HG03469 (cell line): ENCODE results near the gene HLA-DOA.

Experiments used
- ATAC-seq: cut with Tn5 transposase; IDR thresholded peaks from one replicate; pipeline ENCODE4 v1.9.1; 2021; ENCODE audit warnings: mild to moderate bottlenecking, moderate library complexity, moderate number of reproducible peaks; ENCODE audit not compliant: unreplicated experiment

Gene HLA-DOA

GRCh38 chr6:32968093-32968866 is 41.1 kb downstream of the HLA-DOA start, which contains the start of gene BRD2:
Gene BRD2 (plus strand): TSS chr6:32968594. CDS start chr6:32972899, 4,305 bp downstream.
- ATAC-seq: no peak

- no peak for ATAC-seq
Measured at GRCh38 chr6:32967151-32968091, 42.0 kb downstream of the HLA-DOA start.

DNA sequence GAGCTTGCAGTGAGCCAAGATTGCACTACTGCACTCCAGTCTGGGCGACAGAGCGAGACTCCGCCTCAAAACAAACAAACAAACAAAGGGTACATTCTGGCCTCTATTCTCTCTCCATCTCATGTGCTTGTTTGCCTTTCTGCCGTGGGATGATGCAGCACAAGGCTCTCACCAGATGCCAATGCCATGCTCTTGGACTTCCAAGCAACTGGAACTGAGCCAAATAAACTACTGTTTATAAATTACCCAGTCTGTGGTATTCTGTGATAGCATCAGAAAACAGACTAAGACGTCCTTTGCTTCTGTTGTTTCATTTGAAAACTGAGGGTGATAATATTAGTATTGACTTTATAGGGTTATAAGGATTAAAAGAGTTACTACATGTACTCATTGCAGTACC is 44.6 kb downstream of the HLA-DOA start:
- no peak for ATAC-seq

GRCh38 chr6:32963866-32964265 is 45.5 kb downstream of the HLA-DOA start:
- no peak for ATAC-seq

- no peak for ATAC-seq
Measured at GRCh38 chr6:32962213-32962826, 47.1 kb downstream of the HLA-DOA start.

- ATAC-seq: no peak
Measured at GRCh38 chr6:32960563-32960962, 48.8 kb downstream of the HLA-DOA start.

- no peak for ATAC-seq
Measured at GRCh38 chr6:32956176-32956575, 53.2 kb downstream of the HLA-DOA start.

DNA sequence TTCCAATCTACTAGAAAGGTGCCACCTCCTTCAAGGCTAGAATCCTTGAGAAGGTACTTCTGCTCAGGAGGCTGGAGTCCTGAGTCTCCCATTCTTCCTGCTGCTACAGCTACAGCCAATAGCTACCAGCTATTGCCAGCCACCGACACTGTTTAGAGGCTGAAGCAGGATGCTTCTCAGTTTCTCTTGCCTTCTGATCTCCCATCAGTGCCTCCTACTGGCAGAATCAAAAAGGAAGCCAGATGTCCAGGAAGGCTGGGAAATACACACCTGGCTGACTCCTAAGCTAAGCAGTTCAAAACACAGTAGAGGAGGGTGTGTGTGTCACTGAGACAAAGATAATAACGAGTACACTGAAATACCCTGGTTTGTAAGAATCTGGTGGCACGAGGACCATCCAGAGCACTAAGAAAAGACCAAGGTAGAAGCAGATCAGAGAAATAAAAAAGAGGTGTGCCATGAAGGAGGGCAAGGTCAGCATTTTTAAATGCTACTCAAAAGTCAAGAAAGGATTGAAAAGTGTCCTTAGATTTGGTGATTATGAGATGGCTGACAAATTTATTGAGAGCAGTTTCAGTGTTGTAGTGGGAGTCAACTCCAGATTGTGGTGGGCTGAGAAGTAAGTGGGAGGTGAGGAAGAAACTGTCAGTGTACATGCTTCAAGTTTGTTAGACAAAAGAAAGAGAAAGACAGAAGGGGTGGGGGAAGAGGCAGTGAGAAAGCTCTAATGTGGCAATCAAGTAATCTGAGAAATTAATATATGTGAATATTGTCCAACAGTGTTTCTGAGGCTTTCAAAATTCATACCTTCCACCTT is 54.2 kb downstream of the HLA-DOA start:
- no peak for ATAC-seq

DNA sequence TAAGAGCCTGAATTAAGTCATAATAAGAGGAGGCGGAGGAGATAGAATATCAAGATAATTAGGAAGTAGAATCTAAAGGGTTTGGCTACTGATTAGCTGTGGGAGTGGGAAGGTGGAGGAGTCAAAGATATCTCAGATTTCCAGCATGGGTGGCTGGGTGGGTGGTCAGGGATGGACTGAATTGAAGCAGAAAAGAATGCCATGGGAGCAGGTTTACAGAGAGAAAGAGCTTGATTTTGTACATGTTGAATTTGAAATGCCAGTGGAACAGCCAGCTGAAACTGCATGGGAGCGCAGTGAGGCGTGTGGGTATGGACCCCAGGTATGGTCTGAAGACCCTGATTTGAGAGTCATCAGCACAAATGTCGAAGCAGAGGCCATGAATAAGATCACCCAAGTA is 55.1 kb downstream of the HLA-DOA start:
- ATAC-seq: no peak
